GM19025 (cell line): ENCODE results near the gene TMEM60.
"Not testable (repeated sequence)": the region's sequence is repeated elsewhere in the genome, so short reads cannot be mapped to it uniquely, and the experiment has no call there.

Source experiments
- ATAC-seq: cut with Tn5 transposase; IDR thresholded peaks from one replicate; pipeline ENCODE4 v1.9.1; 2021; ENCODE audit warnings: mild to moderate bottlenecking, low read depth, moderate library complexity; ENCODE audit not compliant: unreplicated experiment

The TMEM60 gene, protein sequence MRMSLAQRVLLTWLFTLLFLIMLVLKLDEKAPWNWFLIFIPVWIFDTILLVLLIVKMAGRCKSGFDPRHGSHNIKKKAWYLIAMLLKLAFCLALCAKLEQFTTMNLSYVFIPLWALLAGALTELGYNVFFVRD

GRCh38 chr7:77798394-77799077, at the start of gene TMEM60, which contains the start of gene PHTF2:
TMEM60 (minus strand) TSS chr7:77798434; CDS start chr7:77794373, 4,061 bp downstream.
PHTF2 (plus strand) TSS chr7:77798773.
- peak; percentile 88 for ATAC-seq

DNA sequence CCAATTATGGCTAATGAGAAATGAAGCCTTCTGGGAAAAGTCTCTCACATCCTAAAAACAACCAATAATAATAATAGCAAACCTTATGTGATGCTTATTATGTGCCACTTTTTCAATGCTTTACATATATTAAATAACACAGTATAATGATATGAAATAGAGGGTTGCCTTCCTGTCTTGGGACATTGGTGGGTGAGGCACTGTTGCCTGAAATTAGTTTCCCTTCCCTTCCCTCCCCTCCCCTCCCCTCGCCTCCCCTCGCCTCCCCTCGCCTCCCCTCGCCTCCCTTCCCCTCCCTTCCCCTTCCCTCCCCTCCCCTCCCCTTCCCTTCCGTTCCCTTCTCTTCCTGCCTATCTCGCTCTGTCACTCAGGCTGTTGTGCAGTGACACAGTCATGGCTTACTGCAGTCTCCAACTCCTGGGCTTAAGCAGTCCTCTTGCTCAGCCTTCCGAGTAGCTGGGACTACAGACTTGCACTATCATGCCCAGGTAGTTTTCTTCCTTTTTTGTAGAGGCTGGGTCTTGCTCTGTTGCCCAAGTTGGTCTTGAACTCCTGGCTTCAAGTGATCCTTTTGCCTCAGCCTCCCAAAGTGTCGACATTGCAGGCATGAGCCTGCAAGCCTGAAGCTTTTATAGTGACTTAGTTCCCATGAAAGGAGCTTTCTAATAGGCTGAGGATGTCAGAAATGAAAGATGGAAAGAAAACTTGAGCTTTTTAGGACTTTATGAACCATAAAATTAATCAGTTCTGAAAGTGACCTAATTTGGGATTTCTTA, 48.3 kb upstream of the TMEM60 start:
- ATAC-seq = no peak

DNA sequence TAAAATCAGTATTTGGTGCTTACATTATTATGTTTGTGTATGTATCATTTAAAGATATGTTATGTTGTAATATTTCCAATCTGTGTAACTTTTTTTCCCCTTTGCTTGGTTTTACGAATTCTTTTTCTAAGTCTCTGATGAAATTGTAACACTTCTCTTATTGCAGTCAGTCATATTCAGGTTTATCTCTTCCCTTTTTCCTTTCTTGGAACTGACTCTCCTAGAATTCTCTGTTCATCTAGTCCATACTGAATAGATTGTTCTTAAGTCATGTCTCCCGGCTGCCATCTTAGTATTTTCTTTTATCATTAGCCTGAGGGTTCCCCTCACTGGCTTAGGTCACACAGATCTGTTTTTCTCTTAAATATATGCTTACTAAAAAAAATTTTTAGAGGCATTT, 45.0 kb upstream of the TMEM60 start:
- no peak for ATAC-seq

DNA sequence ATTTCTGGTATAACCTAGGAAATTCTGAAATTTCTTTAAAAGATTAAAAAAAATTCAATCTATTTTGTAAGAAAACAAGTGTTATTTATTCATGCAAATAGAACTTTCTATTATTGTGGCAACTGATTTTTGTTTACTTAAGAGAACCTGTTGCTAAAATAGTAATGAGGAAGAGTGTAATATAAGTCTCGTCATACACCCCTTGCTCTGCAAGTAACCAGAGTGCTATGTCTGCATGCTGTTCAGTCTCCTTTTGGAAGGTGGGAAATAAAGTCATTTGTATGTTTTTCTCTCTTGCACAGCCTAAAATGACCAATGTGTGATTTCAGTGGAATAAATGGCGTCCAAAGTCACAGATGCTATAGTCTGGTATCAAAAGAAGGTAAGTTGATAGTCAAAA, 41.7 kb upstream of the TMEM60 start:
- no peak for ATAC-seq

GRCh38 chr7:77838929-77839491, 40.8 kb upstream of the TMEM60 start:
- ATAC-seq = no peak

DNA sequence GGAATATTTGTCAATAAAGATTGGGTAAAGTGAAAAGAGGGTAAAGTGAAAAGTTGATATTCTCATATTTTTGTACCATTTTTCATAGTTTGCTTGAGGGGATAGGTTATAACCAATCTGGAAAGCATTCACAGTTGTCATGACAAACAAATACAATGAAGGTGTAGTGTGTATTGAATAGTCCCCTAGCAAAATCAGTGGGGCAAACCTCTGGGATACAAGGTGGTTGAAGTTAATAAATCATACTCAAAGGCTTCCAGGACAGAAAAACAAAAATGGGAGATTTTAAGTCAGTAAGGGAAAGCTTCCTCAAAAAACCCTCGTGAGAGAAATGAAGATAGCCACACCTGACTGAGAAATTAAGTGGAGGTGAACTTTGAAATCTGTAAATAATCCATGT, 39.7 kb upstream of the TMEM60 start:
- ATAC-seq = no peak

GRCh38 chr7:77837275-77837674, 39.0 kb upstream of the TMEM60 start:
- ATAC-seq = no peak

GRCh38 chr7:77836425-77836824, 38.2 kb upstream of the TMEM60 start:
- ATAC-seq = not testable (repeated sequence)

- no peak for ATAC-seq
These were observed 34.9 kb upstream of the TMEM60 start for GRCh38 chr7:77833136-77833535.

DNA sequence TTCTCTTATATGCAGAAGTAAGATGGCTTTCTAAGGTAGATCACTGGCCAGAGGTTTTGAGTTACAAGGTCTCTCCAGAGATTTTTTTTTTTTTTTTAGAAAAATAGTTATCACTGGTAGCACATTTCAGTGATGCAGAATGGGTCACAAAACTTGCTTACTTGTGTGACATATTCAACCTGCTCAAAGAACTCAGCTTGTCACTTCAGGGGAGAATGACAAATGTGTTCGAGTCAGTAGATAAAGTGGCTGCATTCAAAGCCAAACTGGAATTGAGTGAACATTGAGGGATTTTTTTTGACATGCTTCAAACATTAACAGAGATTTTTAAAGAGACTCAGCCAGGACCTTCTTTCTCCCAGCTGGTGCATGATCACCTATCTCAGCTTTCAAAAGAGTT, 33.7 kb upstream of the TMEM60 start:
- ATAC-seq = no peak

DNA sequence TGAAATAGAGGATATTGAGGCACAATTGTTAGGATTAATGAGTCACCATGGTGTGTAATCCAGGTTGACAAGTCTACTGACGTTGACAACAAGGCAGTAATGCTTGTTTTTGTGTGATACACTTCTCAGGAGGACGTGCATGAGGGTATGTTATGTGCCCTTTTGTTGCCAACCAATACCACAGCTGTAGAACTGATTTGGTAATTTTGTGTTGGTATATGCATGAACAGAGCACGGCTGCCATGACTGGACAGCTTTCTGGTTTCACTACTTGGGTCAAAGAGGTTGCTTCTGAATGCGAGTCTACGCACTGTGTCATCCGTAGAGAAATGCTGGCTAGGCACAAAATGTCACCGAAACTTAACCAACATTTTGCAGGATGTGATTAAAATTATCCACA, 33.2 kb upstream of the TMEM60 start:
- no peak for ATAC-seq

DNA sequence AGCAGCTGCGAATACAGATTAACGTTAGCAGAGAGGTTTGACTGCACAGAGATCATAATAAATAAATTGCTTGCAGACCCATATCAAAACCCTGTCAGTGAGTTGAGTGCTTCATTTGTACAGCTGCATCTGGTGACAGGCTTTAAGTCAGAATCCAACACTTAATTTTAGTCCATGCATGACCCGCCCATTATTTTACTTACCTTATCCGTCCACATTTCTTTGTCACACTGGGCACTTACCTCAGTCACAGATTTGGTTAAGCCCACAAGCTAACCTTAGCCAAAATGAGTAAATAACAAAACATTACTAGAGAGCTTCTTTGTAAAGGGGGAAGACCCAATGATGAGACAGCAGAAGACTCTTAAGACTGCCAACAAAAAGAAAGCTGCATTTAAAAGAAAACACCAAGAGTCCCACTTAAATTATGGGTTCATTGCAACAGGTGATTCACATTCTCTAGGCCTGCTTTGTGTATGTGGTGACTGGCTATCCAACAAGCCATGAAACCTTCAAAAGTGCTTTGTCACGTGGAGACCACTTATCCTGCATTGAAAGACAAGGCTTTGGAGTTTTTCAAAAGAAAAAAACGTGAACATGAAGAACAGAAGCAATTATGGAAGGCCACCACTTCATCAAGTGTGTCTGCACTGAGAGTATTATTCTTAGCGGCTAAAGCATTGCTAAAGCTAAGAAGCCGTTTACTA, 32.6 kb upstream of the TMEM60 start:
- no peak for ATAC-seq

DNA sequence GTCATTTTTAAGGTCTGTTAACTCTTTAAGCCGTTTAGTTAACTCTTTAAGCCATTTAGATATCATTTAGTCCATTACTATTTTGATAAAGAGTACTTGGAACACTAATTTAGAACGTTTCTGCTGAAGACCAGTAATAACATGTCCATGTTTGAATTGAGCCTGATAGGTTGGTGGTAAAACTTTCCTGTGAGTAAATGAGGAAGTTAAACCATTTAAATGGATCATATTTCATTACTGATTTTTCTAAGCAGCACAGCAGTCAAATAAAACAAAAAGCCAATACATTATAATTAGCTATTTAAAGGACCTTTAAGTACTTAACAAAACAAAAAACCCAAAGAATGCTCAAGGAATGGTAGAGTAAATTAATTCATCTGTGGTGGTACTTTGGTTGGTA, 29.8 kb upstream of the TMEM60 start:
- no peak for ATAC-seq

GRCh38 chr7:77826300-77826699, 28.1 kb upstream of the TMEM60 start:
- ATAC-seq = no peak

GRCh38 chr7:77825131-77825530, 26.9 kb upstream of the TMEM60 start:
- ATAC-seq = no peak

- ATAC-seq = no peak
These were observed 26.4 kb upstream of the TMEM60 start for GRCh38 chr7:77824636-77825035.

- no peak for ATAC-seq
These were observed 25.6 kb upstream of the TMEM60 start for GRCh38 chr7:77823787-77824186.

DNA sequence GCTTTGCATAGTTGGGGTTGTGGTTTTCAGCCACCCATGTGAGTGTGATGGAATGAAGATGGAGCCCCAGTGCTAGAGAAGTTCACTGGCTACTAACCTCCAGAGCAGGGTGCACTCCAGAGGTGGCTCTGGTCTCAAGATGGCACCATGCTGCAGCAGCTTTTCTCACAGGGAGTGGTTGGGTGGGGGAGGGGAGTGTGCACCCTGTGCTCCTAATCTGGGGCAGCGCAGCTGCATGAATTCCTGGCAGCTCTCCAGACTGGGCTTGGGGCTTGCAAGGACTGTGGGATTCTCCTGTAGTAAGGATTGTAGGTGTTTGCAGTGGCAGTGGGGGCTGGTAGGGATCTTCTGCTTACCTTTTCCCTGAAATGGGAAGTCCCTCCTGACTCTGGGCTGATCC, 24.0 kb upstream of the TMEM60 start:
- no peak for ATAC-seq

DNA sequence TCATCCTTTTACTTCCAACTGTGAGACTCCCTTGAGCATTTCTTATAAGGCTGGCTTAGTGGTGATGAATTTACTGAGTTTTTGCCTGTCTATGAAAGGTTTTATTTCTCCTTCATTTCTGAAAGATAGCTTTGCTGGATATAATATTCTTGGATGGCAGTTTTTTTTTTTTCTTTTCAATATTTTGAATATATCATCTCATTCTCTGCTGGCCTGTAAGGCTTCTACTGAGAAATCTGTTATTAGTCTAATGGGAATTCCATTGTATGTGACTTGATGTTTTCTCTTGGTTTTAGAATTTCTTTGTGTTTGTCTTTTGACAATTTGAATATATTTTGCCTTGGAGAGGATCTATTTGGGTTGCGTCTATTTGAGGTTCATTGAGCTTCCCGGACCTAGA, 22.7 kb upstream of the TMEM60 start:
- ATAC-seq = no peak

DNA sequence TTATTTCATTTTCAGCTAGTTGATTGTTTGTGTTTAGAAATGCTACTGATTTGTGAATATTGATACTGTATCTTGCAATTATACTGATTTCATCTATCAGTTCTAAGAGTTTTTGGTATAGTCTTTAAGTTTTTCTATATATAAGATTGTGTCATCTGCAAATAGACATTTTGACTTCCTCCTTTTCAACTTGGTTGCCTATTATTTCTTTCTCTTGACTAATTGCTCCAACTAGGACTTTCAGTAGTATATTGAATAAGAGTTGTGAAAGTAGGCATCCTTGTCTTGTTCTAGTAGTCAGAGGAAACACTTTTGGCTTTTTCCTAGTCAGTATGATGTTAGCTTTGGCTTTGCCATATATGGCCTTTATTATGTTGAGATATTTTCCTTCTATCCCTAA, 20.8 kb upstream of the TMEM60 start:
- no peak for ATAC-seq

DNA sequence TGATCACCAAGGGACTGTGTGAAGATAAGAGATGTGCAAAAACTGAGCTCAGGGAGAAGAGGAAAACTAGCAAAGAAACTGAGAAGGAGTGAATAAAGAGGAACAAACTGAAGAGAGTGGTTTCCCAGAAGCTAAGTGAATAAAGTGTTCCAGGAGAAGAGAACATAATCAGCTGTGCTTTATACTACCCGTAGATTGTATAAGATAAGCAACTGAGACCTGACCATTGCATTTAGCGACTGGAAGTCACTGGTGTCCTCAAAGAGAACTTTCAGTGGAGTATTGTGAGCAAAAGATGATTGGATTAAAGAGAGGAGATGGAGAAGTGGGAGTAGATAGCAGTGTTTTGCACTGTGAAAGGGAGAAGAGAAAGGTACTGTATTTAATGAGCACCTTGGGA, 14.9 kb upstream of the TMEM60 start:
- ATAC-seq = no peak
